Umbilical cord (tissue), 2 donors: Measurements from ENCODE around the gene RARB. TPM values are rescaled to one million over a fixed set of nuclear protein-coding genes. Genes with fewer than 3 reads are reported as not detected.

ENCODE experiments used
- DNase-seq: peaks from one replicate; pipeline ENCODE4 v3.0.0-alpha.2; 2015; ENCODE audit warnings: low spot score
- total RNA-seq: library from RNA; depleted of rRNA; stranded (reverse); fragments of >200 nt; gene quantifications from one replicate; pipeline ENCODE4 v1.2.3, GENCODE V29; 2014; ENCODE audit warnings: low replicate concordance; ENCODE audit not compliant: insufficient read depth

RARB gene
- total RNA-seq, 1 donor from 2014 or later = 30.3 TPM

GRCh38 chr3:25447285-25447684 is 19.2 kb downstream of the RARB start:
- no peak for DNase-seq

- DNase-seq = no peak
These were observed 19.9 kb downstream of the RARB start for GRCh38 chr3:25447925-25448324.

GRCh38 chr3:25448750-25449692 is 21.0 kb downstream of the RARB start:
- peak; percentile 92 for DNase-seq

- DNase-seq = no peak
These were observed 21.8 kb downstream of the RARB start for GRCh38 chr3:25449857-25450256.

- DNase-seq = no peak
These were observed 24.1 kb downstream of the RARB start for GRCh38 chr3:25452192-25452591.

GRCh38 chr3:25452740-25453139 is 24.7 kb downstream of the RARB start:
- DNase-seq = no peak

GRCh38 chr3:25453619-25454004 is 25.5 kb downstream of the RARB start:
- no peak for DNase-seq

- DNase-seq = peak; percentile 87
These were observed 26.2 kb downstream of the RARB start for GRCh38 chr3:25454005-25454927.

GRCh38 chr3:25455441-25456132 is 27.5 kb downstream of the RARB start:
- DNase-seq = peak; percentile 83

- DNase-seq = no peak
These were observed 28.9 kb downstream of the RARB start for GRCh38 chr3:25456723-25457670.

- no peak for DNase-seq
These were observed 29.8 kb downstream of the RARB start for GRCh38 chr3:25457671-25458419.

- no peak for DNase-seq
These were observed 30.4 kb downstream of the RARB start for GRCh38 chr3:25458420-25458814.

GRCh38 chr3:25460751-25461150 is 32.7 kb downstream of the RARB start:
- DNase-seq = no peak

- no peak for DNase-seq
These were observed 33.9 kb downstream of the RARB start for GRCh38 chr3:25461946-25462345.

GRCh38 chr3:25462495-25462894 is 34.4 kb downstream of the RARB start:
- no peak for DNase-seq

- no peak for DNase-seq
These were observed 35.9 kb downstream of the RARB start for GRCh38 chr3:25463836-25464418.

GRCh38 chr3:25465266-25465860 is 37.3 kb downstream of the RARB start:
- DNase-seq = no peak

GRCh38 chr3:25468866-25469319 is 40.8 kb downstream of the RARB start:
- DNase-seq = peak; percentile 85

- no peak for DNase-seq
These were observed 41.5 kb downstream of the RARB start for GRCh38 chr3:25469558-25469957.
